ENCODE data around the gene SLC47A1.
"Not testable (repeated sequence)": the region's sequence is repeated elsewhere in the genome, so short reads cannot be mapped to it uniquely, and the experiment has no call there.

Gene SLC47A1

DNA sequence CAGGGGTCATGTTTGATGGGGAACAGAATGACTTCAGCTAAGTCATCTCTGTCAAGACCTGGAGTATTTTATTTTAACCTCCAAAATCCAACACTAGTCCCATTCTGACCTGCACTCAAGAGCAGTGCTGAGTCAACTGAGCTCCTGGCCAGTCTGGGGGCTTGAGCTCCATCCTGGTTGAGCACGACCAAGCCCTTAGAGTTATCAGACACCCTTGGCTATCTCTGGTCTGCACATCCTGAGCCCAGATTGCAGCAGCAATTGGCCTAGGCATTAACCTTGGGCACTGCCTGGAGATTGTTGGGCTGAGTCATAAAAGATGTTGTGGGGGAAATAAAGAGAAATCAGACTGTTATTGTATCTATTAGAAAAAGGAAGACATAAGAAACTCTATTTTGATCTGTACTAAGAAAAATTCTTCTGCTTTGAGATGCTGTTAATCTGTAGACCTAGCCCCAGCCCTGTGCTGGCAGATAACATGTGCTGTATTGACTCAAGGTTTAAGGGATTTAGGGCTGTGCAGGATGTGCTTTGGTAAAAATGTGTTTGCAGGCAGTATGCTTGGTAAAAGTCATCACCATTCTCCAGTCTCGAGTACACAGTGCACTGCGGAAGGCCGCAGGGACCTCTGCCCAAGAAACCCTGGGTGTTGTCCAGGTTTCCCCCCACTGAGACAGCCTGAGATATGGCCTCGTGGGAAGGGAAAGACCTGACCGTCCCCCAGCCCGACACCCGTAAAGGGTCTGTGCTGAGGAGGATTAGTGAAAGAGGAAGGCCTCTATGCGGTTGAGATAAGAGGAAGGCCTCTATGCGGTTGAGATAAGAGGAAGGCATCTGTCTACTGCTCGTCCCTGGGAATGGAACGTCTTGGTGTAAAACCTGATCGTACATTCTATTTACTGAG is 14.0 kb upstream of the SLC47A1 start:
- not testable (repeated sequence) for DNase-seq (ENCODE audit: low read depth)

DNA sequence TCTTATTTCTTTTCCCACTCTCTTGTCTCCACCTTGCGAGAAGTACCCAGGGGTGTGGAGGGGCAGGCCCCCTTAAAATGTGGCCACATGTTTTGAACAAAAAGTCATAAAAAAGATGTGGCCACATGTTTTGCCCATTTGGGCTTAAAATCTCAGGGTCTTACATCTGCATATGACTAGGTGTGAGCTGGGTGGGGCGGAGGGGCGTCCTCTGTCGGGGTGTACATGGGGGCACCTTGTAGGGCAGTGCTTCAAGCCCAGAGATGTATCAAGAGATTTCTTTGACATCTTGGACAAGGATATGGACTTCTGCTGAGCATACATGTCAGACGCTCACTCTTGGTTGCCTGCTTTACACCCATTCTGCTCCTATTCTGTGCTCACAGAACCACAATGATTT is 13.0 kb upstream of the SLC47A1 start:
- no peak for DNase-seq (ENCODE audit: low read depth)

DNA sequence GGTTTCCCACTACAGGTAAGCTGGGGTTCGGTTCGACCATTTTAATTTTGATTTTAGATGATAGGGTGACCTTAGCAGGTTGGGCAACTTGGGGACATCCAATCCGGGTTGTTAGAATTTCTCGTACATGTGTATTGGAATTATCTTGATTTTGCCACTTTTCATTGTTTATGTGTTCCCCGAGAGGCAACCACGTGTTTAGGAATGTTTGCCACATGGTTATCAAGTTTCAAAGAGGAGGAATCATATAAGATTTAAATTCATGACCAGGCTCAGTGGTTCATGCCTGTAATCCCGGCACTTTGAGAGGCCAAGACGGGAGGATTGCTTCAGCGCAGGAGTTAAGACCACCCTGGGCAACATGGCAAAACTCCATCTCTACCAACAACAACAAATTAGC is 10.0 kb upstream of the SLC47A1 start:
- no peak for DNase-seq (ENCODE audit: low read depth)

DNA sequence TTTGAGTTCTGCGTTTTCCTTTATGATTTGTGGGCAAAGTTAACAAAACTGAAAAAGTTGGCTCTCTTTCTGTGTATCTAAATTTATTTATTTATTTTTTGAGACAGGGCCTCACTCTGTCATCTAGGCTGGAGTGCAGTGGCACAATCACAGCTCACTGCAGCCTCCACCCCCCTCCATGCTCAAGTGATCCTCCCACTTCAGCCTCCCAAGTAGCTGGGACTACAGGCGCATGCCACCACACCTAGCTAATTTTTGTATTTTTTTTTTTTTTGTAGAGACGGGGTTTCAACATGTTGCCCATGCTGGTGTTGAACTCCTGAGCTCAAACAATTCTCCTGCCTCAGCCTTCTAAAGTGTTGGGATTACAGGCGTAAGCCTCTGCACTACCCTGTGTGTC is 6.7 kb upstream of the SLC47A1 start:
- not testable (repeated sequence) for DNase-seq (ENCODE audit: low read depth)

DNA sequence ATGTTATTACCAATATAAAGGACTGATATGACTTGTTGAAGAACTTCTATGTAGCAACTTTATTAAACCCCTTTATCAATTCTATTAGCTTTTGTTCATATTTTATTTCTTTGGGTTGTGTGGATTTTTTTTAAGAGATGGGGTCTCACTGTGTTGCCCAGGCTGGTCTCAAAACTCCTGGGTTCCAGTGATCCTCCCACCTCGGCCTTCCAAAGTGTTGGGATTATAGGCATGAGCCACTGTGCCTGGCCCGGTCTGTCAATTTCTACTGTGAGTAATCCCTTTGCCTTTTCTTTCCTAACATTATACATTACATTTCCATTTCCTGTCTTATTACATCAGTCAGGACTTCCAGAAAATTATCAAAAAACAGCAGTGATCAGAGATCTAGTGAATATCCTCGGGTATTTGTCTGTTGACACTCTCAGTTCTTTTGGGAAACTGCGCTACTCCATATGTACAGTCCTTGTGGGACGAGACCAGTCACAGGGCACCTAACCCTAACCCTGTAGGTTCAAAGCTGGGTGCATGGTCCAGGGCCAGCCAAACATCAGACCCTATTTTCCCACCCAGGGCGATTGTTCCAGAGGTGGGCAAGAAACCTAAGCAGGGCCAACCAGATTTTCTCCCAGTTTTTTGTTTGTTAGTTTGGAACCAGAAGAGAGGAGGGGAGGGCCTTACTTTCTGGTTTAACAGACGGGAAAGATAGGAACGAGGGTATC is 1.7 kb upstream of the SLC47A1 start:
- DNase-seq (ENCODE audit: low read depth), result no peak

DNA sequence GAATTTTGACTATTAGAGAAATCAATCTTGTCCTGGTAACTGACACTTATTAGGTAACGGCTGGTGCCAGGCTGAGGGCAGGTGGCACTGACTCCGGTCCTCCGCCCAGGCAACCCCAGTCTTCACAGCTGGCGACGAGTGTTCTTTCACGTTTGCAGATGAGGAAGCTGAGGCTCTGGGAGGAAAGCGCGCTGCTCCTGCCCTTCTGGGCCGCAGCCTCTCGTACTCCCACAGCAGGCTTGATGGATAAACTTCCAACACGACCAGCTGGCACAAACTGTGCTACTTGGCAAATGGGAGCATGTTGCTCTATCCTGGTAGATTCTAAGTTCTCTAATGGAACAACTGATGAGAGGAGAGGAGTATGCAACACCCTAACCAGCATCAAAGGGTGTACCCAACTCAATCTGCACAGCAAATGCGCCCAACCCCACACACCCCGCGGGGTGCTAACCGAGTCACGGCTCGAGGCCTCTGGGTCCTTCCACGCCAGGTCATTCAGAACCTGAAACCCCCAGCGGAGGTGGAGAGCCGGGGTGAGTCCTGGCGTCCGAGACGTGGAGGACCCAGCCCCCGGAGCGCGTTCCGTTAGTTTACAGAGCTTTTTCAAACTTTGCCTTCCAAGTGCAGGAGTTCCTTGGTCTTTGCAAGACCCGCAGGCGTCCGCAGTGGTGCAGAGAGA is 477 bp upstream of the SLC47A1 start:
- no peak for DNase-seq (ENCODE audit: low read depth)

DNA sequence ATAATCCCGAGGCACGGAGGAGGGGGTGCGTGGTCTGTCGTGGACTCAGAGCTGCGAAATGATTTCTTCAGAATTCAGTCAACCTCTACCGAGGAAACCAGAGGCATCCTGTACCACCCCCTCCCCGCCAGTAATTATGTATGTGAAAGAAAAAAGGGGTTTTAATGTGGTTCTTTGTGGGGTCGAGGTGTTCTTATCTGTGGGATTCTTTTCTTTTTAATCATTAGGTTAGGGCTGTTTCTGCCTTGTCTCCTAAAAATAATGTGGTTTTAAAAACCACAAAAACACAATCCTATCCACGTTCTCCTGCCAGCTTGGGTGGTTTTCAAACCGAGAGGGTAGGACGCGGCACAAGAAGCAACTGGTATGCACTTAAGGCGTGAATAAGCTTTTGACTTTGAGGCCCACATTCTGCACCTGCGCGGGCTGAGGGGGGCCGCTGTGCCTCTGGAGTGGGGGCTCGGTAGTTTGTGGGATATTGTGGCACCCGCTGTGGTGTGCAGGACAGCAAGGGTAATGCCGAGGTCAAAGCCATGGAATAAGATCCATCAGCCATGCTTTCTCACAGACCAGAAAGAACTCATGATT is 1.0 kb downstream of the SLC47A1 start:
- no peak for DNase-seq (ENCODE audit: low read depth)

DNA sequence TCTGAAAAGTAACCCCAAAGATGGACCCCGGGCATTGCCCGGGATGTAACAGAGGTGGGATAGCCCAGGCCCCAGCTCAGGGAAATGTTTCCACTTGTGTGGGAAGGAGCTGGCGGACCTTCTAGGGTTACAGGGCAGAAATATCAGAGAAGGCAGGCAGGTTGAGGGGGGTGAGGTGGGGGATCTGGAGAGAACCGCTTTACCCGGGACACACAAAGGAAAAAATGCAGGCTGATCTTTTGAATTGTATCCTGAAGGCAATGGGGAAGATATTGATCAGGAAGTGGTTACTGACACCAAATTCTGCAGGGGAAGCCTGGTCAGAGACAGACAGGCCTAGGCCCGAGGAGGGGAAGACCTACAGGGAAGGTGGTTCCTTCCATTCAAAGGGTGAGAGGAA is 3.5 kb downstream of the SLC47A1 start:
- no peak for DNase-seq (ENCODE audit: low read depth)

DNA sequence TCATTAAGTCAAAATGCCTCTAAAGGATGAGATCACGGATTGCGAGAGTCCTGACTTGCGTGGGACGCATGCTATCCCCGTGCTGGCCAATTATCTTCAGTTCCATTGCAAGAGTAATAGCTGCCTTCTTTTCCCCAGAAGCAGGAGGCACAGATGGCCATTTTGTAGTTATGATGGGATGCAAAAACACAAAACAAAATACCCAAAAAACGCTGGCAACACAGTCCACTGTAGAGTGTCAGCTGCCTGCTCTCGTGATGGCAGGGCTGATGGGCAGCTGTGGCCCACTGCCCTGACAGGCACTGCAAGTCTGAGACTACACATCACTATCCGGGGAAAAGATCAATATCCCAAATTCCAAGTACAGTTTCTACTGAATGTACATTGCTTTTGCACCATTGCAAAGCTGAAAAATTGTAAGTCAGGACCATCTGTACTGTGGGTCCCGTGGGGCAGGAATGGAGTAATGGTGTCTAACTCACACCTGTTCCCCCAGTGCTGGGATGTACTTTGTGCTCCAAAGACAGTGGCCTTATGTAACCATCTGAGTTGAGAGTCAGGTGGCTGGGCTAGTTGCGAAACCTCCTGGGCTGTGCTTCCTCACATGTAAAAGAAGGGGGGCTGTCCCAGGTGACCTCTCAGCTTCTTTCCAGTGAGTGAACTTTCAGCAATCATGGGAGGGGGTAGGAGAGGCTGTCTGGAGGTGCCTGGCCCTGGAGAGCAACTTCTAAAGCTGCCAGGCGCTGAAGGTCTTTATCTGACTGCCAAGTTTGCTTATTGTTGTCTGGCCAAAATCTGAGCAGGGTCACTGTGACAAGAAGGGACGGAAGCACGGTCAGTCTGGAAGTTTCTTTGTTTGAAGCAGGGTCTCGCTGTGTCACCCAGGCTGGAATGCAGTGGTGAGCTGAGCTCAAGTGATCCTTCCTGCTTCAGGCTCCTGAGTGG is 4.7 kb downstream of the SLC47A1 start:
- DNase-seq (ENCODE audit: low read depth), result no peak

DNA sequence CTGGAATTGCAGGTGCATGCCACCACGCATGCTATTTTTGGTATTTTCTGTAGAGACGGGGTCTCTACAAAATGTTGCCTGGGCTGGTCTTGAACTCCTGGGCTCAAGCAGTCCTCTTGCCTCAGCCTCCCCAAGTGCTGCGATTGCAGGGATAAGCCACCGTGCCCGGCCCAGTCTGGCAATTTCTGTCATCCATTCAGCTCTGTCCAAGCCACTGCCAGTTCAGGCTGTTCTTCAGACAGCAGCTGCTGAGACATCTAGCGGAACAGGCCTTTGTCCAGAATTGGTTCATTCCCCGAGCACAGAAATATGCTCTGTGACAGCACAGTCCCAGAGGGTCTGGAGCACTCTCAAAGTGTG is 5.4 kb downstream of the SLC47A1 start:
- no peak for DNase-seq (ENCODE audit: low read depth)

DNA sequence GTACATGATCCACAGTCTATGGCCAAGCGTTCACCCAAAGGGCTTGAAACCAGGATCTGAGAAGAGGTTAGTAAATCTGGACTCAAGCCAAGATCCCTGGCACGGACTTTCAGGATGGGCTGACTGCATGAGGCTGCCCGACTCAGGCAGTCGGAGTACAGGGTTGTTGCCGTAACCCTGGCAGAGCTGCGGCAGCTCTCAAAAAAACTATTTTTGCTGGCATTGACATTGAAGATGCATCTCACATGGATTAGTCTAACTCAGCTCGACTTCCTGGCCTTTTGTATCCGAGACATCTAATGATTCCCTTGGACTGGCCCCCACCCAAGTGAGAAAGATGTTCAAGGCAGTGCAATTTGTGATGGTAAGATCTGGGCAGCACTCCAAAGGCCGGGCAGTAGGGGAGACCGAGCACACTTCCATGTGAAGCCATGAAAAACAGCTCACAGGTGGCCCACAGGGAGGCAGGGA is 6.2 kb downstream of the SLC47A1 start:
- DNase-seq (ENCODE audit: low read depth), result no peak

DNA sequence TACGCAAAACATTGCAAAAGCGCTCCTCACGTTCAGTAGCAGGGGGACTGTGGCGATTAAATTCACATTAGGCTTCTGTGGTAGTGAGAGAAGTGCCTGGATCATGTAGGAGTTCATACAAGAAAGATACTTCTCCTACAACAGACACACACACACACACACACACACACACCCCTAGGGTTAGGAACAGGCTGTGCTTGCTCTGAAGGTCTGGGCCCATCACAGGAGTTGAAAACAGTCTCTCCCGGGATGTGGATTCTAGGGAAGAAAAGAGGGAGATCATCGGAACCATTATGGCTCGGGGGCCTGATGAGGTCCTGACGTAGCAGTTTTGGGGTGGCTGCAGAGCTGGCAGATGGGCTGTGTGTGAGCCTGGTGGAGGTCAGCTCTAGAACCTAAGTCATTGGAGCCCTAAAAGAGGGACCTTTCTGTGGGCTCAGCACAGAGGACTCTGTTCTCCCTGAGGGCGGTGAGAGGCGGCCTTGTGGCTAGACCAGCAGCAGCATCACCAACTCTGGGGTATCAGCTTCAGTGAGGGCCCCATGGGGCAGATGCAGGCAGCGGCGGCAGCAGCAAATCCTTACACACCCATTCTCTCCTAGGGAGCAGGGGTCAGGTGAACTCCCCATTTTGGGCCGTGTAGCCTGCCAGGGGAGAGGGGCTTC is 7.2 kb downstream of the SLC47A1 start:
- no peak for DNase-seq (ENCODE audit: low read depth)

DNA sequence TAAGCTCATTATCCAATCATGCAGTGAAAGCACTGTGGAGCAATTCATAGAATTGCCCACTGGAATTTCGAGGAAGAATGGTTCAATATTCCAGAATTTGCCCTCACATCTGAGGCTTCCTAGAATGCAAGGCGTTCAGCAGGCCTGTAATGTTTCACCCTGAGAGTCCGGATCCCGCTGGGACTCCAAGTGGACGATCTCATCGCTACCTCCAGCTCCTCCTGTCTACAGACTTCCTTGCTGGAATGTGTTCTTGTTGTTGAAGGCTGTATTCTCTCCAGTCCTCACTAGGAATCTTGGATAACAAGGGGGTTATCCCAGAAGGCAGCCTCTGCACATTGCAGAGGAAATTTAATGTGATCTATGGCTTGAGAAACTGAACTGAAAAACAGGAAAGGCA is 7.8 kb downstream of the SLC47A1 start:
- no peak for DNase-seq (ENCODE audit: low read depth)

DNA sequence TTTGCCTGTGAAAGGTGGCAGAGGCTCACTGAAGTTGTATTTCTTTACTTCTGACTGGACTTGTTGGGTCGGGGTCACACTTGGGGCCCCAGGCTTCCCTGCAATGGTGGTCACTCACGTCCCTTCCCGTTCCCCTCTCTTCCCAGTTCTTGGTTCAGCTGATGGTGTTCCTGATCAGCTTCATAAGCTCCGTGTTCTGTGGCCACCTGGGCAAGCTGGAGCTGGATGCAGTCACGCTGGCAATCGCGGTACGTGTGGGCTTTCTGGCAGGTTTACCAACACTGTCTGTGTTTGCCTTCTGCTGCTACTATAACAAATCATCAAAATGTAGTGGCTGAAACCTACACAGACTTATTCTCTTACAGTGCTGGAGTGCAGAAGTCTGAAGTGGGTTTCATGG is 8.6 kb downstream of the SLC47A1 start:
- DNase-seq (ENCODE audit: low read depth), result no peak

DNA sequence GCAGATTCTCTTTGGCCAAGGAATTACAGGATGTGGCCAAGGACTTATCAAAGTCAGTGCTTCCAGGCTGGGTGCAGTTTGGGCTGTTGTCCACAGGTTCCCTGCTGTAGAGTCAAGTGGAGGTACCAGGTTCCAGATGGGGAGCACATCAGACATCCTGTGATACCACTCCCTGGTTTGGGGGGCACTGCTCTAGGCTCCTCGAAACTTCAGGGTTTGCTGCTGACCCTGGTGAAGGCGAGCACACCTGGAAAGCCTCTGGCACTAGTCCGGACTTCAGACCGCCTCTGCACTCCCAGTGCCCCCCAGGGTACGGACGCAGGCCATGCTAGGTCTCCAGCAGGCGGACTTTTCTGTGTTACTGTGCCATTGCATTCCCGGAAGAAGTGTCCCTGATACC is 10.7 kb downstream of the SLC47A1 start:
- DNase-seq (ENCODE audit: low read depth), result no peak

DNA sequence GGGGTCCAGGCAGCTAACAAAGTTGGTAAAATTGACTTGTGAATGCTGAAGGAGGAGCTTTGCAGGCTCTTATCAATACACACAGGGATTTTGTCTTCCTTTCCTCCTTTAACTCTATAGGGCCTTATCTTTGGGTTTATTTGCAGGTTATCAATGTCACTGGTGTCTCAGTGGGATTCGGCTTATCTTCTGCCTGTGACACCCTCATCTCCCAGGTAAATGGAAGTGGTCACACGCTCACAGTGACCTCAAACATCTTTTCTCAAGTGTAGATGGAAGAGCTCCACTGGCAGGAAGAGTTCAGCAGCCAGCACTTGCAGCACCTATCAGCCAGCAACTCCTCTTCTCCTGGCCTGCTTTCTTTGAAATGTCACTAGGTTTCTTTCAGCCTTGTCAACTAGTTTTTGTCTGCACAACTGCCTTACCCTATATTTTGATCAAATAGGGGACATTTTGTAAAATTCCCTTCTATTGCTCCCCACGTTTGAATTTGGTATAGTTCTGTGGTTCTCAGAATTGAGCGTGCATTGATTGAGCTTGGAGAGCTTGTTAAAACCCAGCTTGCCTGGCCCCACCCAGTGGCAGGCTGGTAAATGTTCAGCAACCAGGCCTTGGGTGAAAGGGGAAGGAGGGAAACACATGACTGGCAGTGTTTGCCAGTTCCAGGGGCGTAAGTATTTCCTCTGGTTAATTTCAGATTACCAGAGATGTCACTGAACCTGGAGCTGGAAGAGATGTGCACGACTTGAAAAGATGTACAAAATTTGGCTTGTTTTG is 12.8 kb downstream of the SLC47A1 start:
- DNase-seq (ENCODE audit: low read depth), result no peak

DNA sequence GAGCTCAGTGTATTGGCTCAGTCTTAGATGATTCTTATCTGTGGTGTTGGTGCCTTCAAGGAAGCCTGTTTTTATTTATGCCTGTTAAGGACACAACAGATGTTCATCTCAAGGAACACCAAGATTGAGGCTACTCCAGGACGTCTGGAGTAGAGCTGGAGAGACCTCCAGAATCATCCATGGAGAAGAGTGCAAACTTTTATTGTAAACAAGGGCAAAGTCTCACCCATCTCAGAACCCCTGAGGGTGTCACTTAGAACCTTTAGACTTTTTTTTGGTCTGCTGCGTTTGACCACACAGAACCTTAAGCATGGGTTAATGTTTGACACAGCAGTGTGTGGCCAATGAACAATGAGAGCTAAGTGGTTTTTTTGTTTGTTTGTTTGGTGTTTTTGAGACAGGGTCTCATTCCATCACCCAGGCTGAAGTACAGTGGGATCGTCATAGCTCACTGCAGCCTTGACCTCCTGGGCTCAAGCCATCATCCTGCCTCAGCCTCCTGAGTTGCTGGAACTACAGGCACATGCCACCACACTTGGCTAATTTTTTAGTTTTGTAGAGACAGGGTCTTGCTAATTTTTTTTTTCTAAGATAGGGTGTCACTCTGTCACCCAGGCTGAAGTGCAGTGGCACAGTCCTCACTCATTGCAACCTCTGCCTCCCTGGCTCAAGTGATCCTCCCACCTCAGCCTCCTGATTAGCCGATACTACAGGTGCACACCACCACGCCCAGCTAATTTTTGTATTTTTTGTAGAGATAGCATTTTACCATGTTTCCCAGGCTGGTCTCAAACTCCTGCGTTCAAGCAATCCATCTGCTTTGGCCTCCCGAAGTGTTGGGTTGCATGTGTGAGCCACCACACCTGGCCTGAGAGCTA is 16.3 kb downstream of the SLC47A1 start:
- DNase-seq (ENCODE audit: low read depth), result no peak

DNA sequence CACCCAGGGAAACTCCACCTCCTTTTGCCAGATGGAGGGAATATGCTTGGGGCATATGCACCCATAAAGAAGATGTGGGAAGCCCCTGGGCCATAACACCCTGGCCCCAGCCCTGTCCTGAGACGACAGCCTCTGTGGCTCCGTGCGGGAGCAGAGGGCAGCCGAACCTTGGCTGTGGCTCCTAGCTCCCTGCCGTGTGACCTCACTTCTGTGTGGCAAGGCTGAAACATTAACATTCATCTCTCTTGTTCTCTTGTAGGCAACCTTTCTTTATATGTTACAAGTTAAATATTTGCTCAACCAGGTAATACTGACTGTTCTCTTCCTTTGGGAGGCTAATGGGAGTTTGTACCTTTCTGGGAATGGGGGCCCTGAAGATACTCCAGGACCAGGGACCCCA is 17.5 kb downstream of the SLC47A1 start:
- DNase-seq (ENCODE audit: low read depth), result no peak

DNA sequence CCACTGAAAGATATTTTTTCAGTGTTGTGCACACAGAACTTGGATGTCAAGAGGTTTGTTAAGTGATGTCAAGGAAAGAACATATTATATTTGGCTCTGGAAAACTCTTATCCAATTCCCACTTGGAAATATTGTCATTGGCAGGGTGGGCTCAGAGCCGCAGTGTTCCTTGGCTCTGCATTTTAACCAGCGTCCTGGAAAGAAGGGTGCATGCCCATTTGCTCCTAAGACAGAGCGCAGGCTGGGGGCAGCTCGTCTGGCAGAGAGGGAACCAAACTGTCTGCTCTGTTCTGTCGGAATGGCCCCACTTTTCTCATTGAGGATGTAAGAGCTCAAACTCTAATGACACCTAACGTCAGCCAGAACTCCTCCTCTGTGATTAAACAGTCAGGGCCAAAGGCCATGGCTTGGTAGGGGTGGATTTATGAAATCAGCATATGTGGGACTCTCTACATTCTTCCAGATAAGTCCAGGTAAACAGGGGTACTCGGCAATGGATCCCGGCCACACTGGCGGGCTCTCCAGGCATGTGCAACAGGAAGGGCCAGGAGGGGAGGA is 18.0 kb downstream of the SLC47A1 start:
- no peak for DNase-seq (ENCODE audit: low read depth)

Data from HS-5 (cell line).